Karpas-422 (cell line): Measurements from ENCODE around the gene SIPA1L3. TPM values are rescaled to one million over a fixed set of nuclear protein-coding genes. Genes with fewer than 3 reads are reported as not detected.

ENCODE experiments used
- DNase-seq: peaks from one replicate; pipeline ENCODE4 v3.0.0-alpha.2; 2015
- H2AFZ ChIP-seq: fragments of 200-600 bp; sonication (generic); 2 replicates; pipeline ENCODE4 v1.6.1; 2014; ENCODE audit warnings: antibody characterized with exemption, low read length, mixed read lengths
- H3K27ac ChIP-seq: fragments of 200-600 bp; sonication (generic); 2 replicates; pipeline ENCODE4 v1.5.1; 2014; ENCODE audit warnings: mild to moderate bottlenecking, low read length, moderate library complexity
- H3K27me3 ChIP-seq: fragments of 200-600 bp; sonication (generic); 2 replicates; pipeline ENCODE4 v1.6.1; 2014; ENCODE audit warnings: low read length, mixed read lengths
- H3K36me3 ChIP-seq: fragments of 200-600 bp; sonication (generic); 2 replicates; pipeline ENCODE4 v1.6.1; 2014; ENCODE audit warnings: low read length, mixed read lengths; ENCODE audit not compliant: insufficient read depth
- H3K4me1 ChIP-seq: fragments of 200-600 bp; sonication (generic); 2 replicates; pipeline ENCODE4 v1.6.1; 2014; ENCODE audit warnings: mild to moderate bottlenecking, low read length, mixed read lengths
- H3K4me2 ChIP-seq: fragments of 200-600 bp; sonication (generic); 2 replicates; pipeline ENCODE4 v1.6.1; 2014; ENCODE audit warnings: low read length, low read depth, mild to moderate bottlenecking; ENCODE audit not compliant: poor library complexity, severe bottlenecking
- H3K4me3 ChIP-seq: fragments of 200-600 bp; sonication (generic); 2 replicates; pipeline ENCODE4 v1.5.1; 2014; ENCODE audit warnings: mild to moderate bottlenecking, antibody characterized with exemption, low read length, mixed read lengths
- H3K79me2 ChIP-seq: fragments of 200-600 bp; sonication (generic); 2 replicates; pipeline ENCODE4 v1.6.1; 2014; ENCODE audit warnings: mild to moderate bottlenecking, low read length, mixed read lengths
- H3K9ac ChIP-seq: fragments of 200-600 bp; sonication (generic); 2 replicates; pipeline ENCODE4 v1.6.0; 2014; ENCODE audit warnings: low read length
- H3K9me2 ChIP-seq: fragments of 200-600 bp; sonication (generic), shearing (Covaris generic); replicated peaks from 2 replicates; pipeline ENCODE4 v1.6.0; 2014; ENCODE audit warnings: mild to moderate bottlenecking, low read length, moderate library complexity; ENCODE audit not compliant: insufficient read depth
- H3K9me3 ChIP-seq: fragments of 300-700, 200-600 bp; sonication (generic); 2 replicates; pipeline ENCODE4 v1.6.1; 2014; ENCODE audit warnings: low read length, mixed read lengths
- H4K20me1 ChIP-seq: fragments of 200-600 bp; sonication (generic); 2 replicates; pipeline ENCODE4 v1.6.1; 2014; ENCODE audit warnings: mild to moderate bottlenecking, antibody characterized with exemption, low read length, low read depth; ENCODE audit not compliant: insufficient read depth
- total RNA-seq: library from RNA; depleted of rRNA; stranded (reverse); fragments of >200 nt; shearing (Covaris generic); gene quantifications from 2 replicates; pipeline ENCODE4 v1.2.3, GENCODE V29; 2014; ENCODE audit warnings: low replicate concordance

The SIPA1L3 gene
- total RNA-seq, 1 experiment from 2014 or later = 88.1 TPM

- Histone ChIP-seq H4K20me1 (no peaks in the 10 kb centered on the region), H3K4me1 (no peaks in the 10 kb centered on the region), H2AFZ (no peak overlapping the region), H3K27ac (no peak overlapping the region), H3K79me2 (no peaks in the 10 kb centered on the region), H3K27me3 (no peaks in the 10 kb centered on the region), H3K4me3 (no peak overlapping the region), H3K4me2 (no peak overlapping the region), H3K36me3 (no peaks in the 10 kb centered on the region), H3K9me3 (no peaks in the 10 kb centered on the region), H3K9ac (no peak overlapping the region), H3K9me2 (no peaks in the 10 kb centered on the region)
- no peak for DNase-seq
Measured at GRCh38 chr19:37877147-37877546, 29.9 kb upstream of the SIPA1L3 start.

GRCh38 chr19:37885392-37885791 is 21.6 kb upstream of the SIPA1L3 start:
- no peaks in the 10 kb centered on the region for H3K79me2 ChIP-seq
- no peak overlapping the region for H3K9ac ChIP-seq

GRCh38 chr19:37886571-37886970 is 20.4 kb upstream of the SIPA1L3 start:
- H3K4me2 ChIP-seq = no peak overlapping the region
- H3K9me2 ChIP-seq = no peaks in the 10 kb centered on the region
- no peak for DNase-seq
- no peak overlapping the region for H2AFZ ChIP-seq
- H3K27ac ChIP-seq = no peak overlapping the region
- H3K9me3 ChIP-seq = no peaks in the 10 kb centered on the region
- no peak overlapping the region for H3K9ac ChIP-seq
- no peaks in the 10 kb centered on the region for H3K4me1 ChIP-seq
- no peaks in the 10 kb centered on the region for H4K20me1 ChIP-seq
- H3K79me2 ChIP-seq = no peaks in the 10 kb centered on the region
- H3K27me3 ChIP-seq = 0 out of 2 replicates have a peak, but pooled peaks cover 6% of the 10 kb centered on the region
- no peak overlapping the region for H3K4me3 ChIP-seq
- H3K36me3 ChIP-seq = no peaks in the 10 kb centered on the region

More at GRCh38 chr19:37885392-37885791, 21.6 kb upstream of the SIPA1L3 start:
- no peak overlapping the region for H2AFZ ChIP-seq
- no peak overlapping the region for H3K4me2 ChIP-seq
- no peaks in the 10 kb centered on the region for H3K36me3 ChIP-seq
- no peaks in the 10 kb centered on the region for H4K20me1 ChIP-seq
- DNase-seq = no peak
- H3K9me2 ChIP-seq = no peaks in the 10 kb centered on the region
- H3K4me1 ChIP-seq = no peaks in the 10 kb centered on the region
- no peaks in the 10 kb centered on the region for H3K9me3 ChIP-seq
- no peak overlapping the region for H3K27ac ChIP-seq
- H3K4me3 ChIP-seq = no peak overlapping the region
- H3K27me3 ChIP-seq = 0 out of 2 replicates have a peak, but pooled peaks cover 6% of the 10 kb centered on the region

- Histone ChIP-seq H3K4me1 (peaks cover 3% of the 10 kb centered on the region), H3K4me2 (no peak overlapping the region), H4K20me1 (no peaks in the 10 kb centered on the region), H3K36me3 (no peaks in the 10 kb centered on the region), H3K9me3 (no peaks in the 10 kb centered on the region), H3K9ac (no peak overlapping the region), H2AFZ (no peak overlapping the region), H3K9me2 (no peaks in the 10 kb centered on the region), H3K79me2 (no peaks in the 10 kb centered on the region), H3K27ac (no peak overlapping the region), H3K27me3 (no peaks in the 10 kb centered on the region), H3K4me3 (no peak overlapping the region)
- DNase-seq = no peak
Measured at GRCh38 chr19:37893845-37894575, 13.0 kb upstream of the SIPA1L3 start.

GRCh38 chr19:37896180-37896579 is 10.8 kb upstream of the SIPA1L3 start:
- no peaks in the 10 kb centered on the region for H3K27me3 ChIP-seq
- H3K4me1 ChIP-seq = peaks cover 4% of the 10 kb centered on the region
- H3K9ac ChIP-seq = no peak overlapping the region
- no peaks in the 10 kb centered on the region for H3K9me2 ChIP-seq
- H2AFZ ChIP-seq = no peak overlapping the region
- H3K9me3 ChIP-seq = no peaks in the 10 kb centered on the region
- DNase-seq = no peak
- H3K79me2 ChIP-seq = no peaks in the 10 kb centered on the region
- no peak overlapping the region for H3K27ac ChIP-seq
- H3K36me3 ChIP-seq = no peaks in the 10 kb centered on the region
- H4K20me1 ChIP-seq = no peaks in the 10 kb centered on the region
- H3K4me3 ChIP-seq = no peak overlapping the region
- H3K4me2 ChIP-seq = no peak overlapping the region

GRCh38 chr19:37899453-37899852 is 7.6 kb upstream of the SIPA1L3 start:
- H3K4me2 ChIP-seq = no peak overlapping the region
- no peak for DNase-seq
- H3K4me3 ChIP-seq = no peak overlapping the region
- H3K27me3 ChIP-seq = no peaks in the 10 kb centered on the region
- H3K36me3 ChIP-seq = no peaks in the 10 kb centered on the region
- no peak overlapping the region for H2AFZ ChIP-seq
- H3K9me2 ChIP-seq = no peaks in the 10 kb centered on the region
- peaks cover 14% of the 10 kb centered on the region for H3K4me1 ChIP-seq
- H3K27ac ChIP-seq = no peak overlapping the region
- no peaks in the 10 kb centered on the region for H3K9me3 ChIP-seq
- no peaks in the 10 kb centered on the region for H4K20me1 ChIP-seq
- H3K79me2 ChIP-seq = no peaks in the 10 kb centered on the region
- no peak overlapping the region for H3K9ac ChIP-seq

- H3K27me3 ChIP-seq = no peaks in the 10 kb centered on the region
Measured at GRCh38 chr19:37899966-37900365, 7.0 kb upstream of the SIPA1L3 start.

GRCh38 chr19:37902668-37903067 is 4.3 kb upstream of the SIPA1L3 start:
- no peaks in the 10 kb centered on the region for H4K20me1 ChIP-seq
- H3K36me3 ChIP-seq = no peaks in the 10 kb centered on the region
- no peaks in the 10 kb centered on the region for H3K9me2 ChIP-seq
- H3K4me3 ChIP-seq = no peak overlapping the region
- peaks cover 7% of the 10 kb centered on the region for H3K79me2 ChIP-seq
- no peak overlapping the region for H3K4me2 ChIP-seq
- DNase-seq = peak; percentile 96
- H3K9ac ChIP-seq = peak overlapping the region; percentile 6; the same call in 1 of the 2 replicates
- no peaks in the 10 kb centered on the region for H3K9me3 ChIP-seq
- H3K4me1 ChIP-seq = peaks cover 25% of the 10 kb centered on the region
- peak overlapping the region; percentile 67 for H3K27ac ChIP-seq
- H2AFZ ChIP-seq = no peak overlapping the region
- H3K27me3 ChIP-seq = no peaks in the 10 kb centered on the region

More at GRCh38 chr19:37899966-37900365, 7.0 kb upstream of the SIPA1L3 start:
- Histone ChIP-seq H3K9ac (no peak overlapping the region), H3K9me3 (no peaks in the 10 kb centered on the region), H3K9me2 (no peaks in the 10 kb centered on the region), H3K4me2 (no peak overlapping the region), H2AFZ (no peak overlapping the region), H3K79me2 (no peaks in the 10 kb centered on the region), H3K4me3 (no peak overlapping the region), H3K27ac (no peak overlapping the region), H3K36me3 (no peaks in the 10 kb centered on the region), H3K4me1 (peaks cover 14% of the 10 kb centered on the region), H4K20me1 (no peaks in the 10 kb centered on the region)
- no peak for DNase-seq
